GM10847 (cell line): Measurements from ENCODE around the gene ITGA3.

Experiments used
- POLR2A ChIP-seq: IDR thresholded peaks from 2 replicates; pipeline ENCODE4 v1.6.1; 2011; ENCODE audit not compliant: insufficient read length; ENCODE audit errors: extremely low read depth

Gene ITGA3

GRCh38 chr17:50113624-50114320, 57.9 kb downstream of the ITGA3 start:
- TF ChIP-seq POLR2A, result no peak

DNA sequence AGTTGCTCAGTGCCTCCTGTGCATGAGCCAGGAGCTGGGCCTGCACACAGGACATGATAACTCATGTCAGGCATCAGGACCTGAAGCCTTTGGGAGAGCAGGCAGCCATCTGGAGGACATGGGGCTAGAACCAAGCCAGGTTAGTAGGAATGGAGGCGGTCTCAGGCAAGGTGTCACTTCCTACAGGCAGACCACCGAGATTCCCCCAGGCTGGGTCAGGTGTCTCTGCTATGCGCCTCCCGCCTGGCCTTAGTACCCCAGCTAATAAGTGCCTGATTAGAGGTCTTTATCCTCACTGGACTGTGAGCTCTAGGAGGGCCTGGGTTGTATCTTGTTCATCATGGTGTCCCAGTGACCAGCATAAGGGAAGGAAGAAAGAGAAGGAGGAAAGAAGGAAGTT, 58.5 kb downstream of the ITGA3 start:
- no peak for TF ChIP-seq POLR2A

GRCh38 chr17:50114849-50115357, 59.0 kb downstream of the ITGA3 start:
- no peak for TF ChIP-seq POLR2A

- TF ChIP-seq POLR2A, result no peak
Observed at GRCh38 chr17:50115756-50116155, 59.8 kb downstream of the ITGA3 start.

GRCh38 chr17:50117202-50118051, 61.5 kb downstream of the ITGA3 start:
- TF ChIP-seq POLR2A, result no peak

DNA sequence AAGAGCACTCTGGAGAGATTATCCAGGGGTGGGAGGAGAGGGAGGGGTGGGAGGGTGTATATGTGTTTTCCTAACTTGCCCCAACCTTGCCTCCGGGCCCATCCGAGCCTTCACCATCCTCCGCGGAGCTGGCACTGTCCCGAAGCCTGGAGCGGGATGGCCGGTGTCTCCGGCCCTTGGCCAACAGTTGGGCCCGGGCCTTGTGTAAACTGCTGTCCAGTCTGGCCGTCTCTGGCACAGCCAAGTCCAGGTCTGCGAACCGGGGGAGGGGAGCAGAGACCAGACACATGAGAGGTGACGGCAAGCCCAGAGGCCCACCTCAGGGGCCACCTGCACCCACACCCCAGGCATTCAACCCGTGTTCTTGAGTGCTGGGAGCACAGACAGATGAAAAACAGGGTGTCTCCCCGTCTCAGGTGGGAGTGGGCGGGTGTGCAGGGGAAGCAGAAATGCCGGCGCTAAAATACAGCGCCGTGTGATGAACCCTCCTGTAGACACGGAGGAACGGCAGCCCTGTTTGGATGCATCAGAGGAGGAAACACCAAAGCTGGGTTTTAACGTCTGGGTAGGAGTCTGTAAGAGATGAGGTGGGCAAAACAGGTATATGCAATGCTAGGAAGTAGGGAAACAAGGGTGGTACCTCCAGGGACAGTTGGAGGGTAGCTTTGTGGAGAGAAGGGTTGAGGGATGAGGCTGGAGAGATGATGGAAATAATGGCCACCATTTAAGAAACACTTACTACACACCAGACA, 62.3 kb downstream of the ITGA3 start:
- TF ChIP-seq POLR2A, result no peak

GRCh38 chr17:50118828-50119218, 62.9 kb downstream of the ITGA3 start:
- no peak for TF ChIP-seq POLR2A

DNA sequence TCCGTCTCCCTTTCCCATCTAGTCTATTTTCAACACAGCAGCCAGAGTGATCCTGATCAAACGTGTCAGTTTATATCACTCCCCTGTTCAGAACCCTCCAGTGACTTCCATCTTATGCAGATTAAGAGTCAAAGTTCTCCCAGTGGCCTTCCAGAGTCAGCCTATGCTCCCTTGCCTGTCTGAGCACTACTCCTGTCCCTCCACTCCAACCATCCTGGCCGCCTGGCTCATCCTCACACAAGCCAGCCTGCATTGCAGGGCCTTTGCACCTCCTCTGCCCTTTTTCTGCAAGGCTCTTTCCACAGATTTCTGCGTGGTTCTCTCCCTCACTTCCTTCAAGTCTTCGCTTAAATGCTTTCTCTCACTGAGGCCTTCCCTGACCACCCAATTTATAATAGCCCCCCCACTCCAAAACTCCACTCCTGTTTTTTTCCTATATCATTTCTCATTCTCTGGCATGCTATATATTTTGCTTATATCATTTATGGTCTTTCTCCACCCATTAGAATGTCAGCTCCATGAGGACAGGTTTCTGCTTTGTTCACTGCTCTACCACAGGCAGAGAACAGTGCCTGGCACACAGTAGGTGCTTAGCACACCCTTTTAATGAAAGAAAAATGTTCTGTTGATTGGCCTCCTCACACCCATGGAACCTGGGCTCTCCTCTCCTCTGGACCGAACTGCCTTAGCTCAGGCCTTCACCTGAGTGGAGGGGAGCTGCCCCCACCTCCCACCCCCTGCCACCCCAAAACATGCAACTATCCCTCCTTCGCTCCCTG, 64.8 kb downstream of the ITGA3 start:
- TF ChIP-seq POLR2A, result no peak

DNA sequence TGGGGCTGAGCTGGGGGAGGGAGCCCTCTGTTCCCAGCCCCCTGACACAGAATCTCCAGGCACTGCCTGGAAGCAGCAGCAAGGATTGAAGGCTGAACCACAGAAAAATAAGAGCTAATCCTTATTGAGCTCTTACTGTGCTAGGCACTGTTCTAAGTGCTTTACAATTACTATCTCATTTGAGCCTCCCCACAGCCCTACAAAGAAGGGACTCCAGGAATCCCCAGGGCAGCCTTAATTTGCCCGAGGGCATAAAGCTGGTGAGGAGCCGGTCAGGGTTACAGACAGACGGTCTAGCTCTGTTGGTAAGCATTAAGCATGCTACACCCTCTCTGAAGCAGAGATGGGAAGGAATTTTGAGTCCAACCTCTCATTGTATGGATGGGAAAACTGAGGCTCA, 67.0 kb downstream of the ITGA3 start:
- no peak for TF ChIP-seq POLR2A

DNA sequence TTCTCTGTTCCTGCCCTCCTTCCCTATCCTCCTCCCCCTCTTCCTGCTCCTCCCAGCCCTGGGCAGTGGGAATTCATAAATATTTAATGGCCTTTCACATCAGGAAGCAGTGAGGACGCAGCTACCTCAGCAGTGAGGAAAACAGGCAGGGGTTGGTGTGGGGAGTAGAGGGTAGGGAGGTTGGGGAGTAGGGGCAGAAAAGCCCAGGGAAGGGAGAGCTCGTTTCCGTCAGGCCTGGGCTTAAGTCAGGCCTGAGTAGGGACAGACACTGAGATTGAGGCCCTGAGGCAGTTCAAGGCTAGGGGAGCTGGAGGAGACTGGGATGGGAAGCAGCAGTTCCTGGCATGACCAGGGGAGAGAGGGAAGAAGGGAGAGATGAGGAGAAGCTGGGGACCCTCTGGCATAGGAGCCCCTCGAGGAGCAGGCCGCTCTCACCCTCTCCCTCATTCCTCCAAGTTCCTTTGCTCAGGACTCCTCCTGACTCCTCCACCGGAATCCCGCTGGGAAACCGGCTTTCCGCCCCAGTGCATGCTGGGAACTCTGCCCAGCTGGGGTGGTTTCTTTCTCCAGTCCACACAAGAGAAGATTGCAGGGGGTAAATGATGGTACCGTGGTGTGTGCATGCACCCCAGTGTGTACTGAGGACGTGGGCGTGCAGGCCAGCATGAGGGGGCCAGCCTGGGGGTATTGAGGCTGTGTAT, 67.9 kb downstream of the ITGA3 start:
- no peak for TF ChIP-seq POLR2A

DNA sequence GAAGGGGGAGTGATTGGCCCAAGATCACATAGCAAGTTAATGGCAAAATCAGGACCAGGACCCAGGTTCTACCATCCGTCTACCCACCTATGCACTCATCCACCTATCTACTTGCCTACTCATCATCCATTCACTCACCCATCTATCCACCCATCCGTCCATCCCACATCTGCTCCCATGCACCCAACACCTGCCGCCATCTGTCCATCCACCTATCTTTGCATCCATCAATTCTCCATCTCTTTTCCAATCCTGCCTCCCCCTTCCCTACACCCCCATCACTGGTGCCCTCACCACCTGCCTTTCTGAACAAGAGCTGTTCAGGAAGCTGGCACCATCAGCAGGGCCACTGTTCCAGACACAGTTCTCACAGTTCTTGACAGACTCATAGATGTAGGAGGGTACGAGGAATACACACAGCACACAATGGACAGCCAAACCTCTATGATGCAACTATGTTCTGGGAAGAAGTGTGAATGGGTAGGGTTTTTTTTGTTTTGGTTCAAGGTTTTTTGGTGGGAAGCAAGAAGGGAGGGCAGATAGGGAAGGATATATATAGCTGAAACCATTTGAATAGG, 69.6 kb downstream of the ITGA3 start:
- no peak for TF ChIP-seq POLR2A

DNA sequence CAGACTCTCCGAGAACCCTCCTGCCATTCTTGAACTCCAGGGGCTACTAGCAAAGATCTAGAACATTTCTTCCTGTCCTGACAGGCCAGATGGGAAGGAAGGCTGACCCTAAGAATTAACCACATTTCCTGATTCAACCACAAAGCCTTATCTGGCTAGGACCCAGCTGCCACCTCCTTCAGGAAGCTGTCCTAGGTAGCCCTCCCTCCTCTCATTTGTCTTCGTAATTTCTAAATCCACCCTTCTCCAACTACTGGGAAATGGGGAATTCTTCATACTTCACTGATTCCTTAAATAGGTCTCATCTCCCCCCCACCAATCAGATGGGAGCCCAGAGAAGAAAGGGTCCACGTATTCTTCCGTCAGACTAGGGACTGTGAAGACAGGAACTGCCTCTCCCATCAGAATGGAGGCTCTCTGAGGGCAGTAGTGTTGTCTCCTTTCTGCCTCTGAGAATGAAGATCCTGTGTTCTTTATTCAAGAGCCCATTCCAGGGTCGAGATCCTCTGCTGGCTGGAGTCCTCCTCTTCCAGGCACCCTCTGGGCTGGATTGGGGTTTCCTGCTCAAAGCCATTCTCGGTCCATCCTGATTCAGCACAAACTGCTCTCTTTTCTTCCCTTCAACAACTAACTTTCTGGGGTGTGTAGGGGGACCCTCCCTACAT, 71.9 kb downstream of the ITGA3 start:
- no peak for TF ChIP-seq POLR2A
